Hepatocyte (in vitro differentiated cells): ENCODE measurements around the gene BEAN1. TPM values are rescaled to one million over a fixed set of nuclear protein-coding genes. Genes with fewer than 3 reads are reported as not detected.

Experiments used
- DNase-seq: peaks from one replicate; pipeline ENCODE4 v3.0.0-alpha.2; 2016; ENCODE audit warnings: low spot score
- H2AFZ ChIP-seq: fragments of 200-600 bp; sonication (generic); 2 replicates; pipeline ENCODE4 v1.6.0; 2016; ENCODE audit warnings: antibody characterized with exemption, mild to moderate bottlenecking
- H3K27ac ChIP-seq: fragments of 200-600 bp; sonication (generic); 2 replicates; pipeline ENCODE4 v1.5.1; 2016; ENCODE audit warnings: mild to moderate bottlenecking
- H3K27me3 ChIP-seq: fragments of 200-600 bp; sonication (generic); 2 replicates; pipeline ENCODE4 v1.6.1; 2016
- H3K36me3 ChIP-seq: fragments of 200-600 bp; sonication (generic); replicated peaks from 2 replicates; pipeline ENCODE4 v1.5.1; 2016; ENCODE audit warnings: low read depth; ENCODE audit not compliant: insufficient read depth
- H3K4me1 ChIP-seq: fragments of 200-600 bp; sonication (generic); 2 replicates; pipeline ENCODE4 v1.5.1; 2016; ENCODE audit warnings: mild to moderate bottlenecking, moderate library complexity; ENCODE audit not compliant: insufficient read depth
- H3K4me2 ChIP-seq: fragments of 200-600 bp; sonication (generic); 2 replicates; pipeline ENCODE4 v1.6.0; 2016
- H3K4me3 ChIP-seq: fragments of 200-600 bp; sonication (generic); 2 replicates; pipeline ENCODE4 v1.5.1; 2016; ENCODE audit warnings: mild to moderate bottlenecking
- H3K79me2 ChIP-seq: fragments of 200-600 bp; sonication (generic); 2 replicates; pipeline ENCODE4 v1.6.0; 2017; ENCODE audit warnings: mild to moderate bottlenecking
- H3K9me2 ChIP-seq: fragments of 200-600 bp; sonication (generic); replicated peaks from 2 replicates; pipeline ENCODE4 v1.6.0; 2017; ENCODE audit warnings: mild to moderate bottlenecking; ENCODE audit not compliant: insufficient read depth
- H3K9me3 ChIP-seq: fragments of 200-600 bp; sonication (generic); 2 replicates; pipeline ENCODE4 v1.5.1; 2016; ENCODE audit warnings: low read depth, mild to moderate bottlenecking
- H4K20me1 ChIP-seq: fragments of 200-600 bp; sonication (generic); 2 replicates; pipeline ENCODE4 v1.6.0; 2016; ENCODE audit warnings: mild to moderate bottlenecking; ENCODE audit not compliant: insufficient read depth, poor library complexity, severe bottlenecking
- CTCF ChIP-seq: fragments of 200-600 bp; sonication (generic); IDR thresholded peaks from 2 replicates; pipeline ENCODE4 v1.5.1; 2016; ENCODE audit warnings: antibody characterized with exemption, mild to moderate bottlenecking; ENCODE audit not compliant: poor library complexity
- EZH2 ChIP-seq: fragments of 200-600 bp; sonication (generic); IDR thresholded peaks from 2 replicates; pipeline ENCODE4 v1.6.1; 2016; ENCODE audit warnings: antibody characterized with exemption, mild to moderate bottlenecking, borderline replicate concordance
- EZH2phosphoT487 ChIP-seq: fragments of 200-600 bp; sonication (generic); IDR thresholded peaks from one replicate; pipeline ENCODE4 v1.6.1; 2018; ENCODE audit warnings: antibody characterized with exemption, mild to moderate bottlenecking, low read depth, moderate library complexity; ENCODE audit not compliant: unreplicated experiment, severe bottlenecking
- WGBS: methylation state at CpG from one replicate; pipeline ENCODE4 v1.1.6; 2016; ENCODE audit warnings: low lambda C conversion rate; ENCODE audit errors: missing lambda C conversion rate; 5-methylcytosine and 5-hydroxymethylcytosine counted together
- polyA plus RNA-seq: library from polyadenylated mRNA; unstranded; fragments of >200 nt; fragmentation: Nextera tagmentation; extraction: Ambion mirVana; gene quantifications from 2 replicates; pipeline ENCODE4 v1.2.1, GENCODE V29; 2016
- total RNA-seq: library from RNA; depleted of rRNA; stranded (reverse); fragments of >200 nt; gene quantifications from 2 replicates; pipeline ENCODE4 v1.2.3, GENCODE V29; 2014

Gene BEAN1
- total and polyA plus RNA-seq, 2 experiments from 2014 or later, result 0.63 to 1.8 TPM

- TF ChIP-seq EZH2phosphoT487, result no peak
- TF ChIP-seq CTCF, result no peak
- TF ChIP-seq EZH2, result no peak
- DNase-seq, result no peak
- WGBS, result 86% methylated on average over 2 of the region's 2 CpGs
- Histone ChIP-seq H3K27ac (no peak overlapping the region), H2AFZ (no peak overlapping the region), H3K36me3 (no peaks in the 10 kb centered on the region), H3K27me3 (no peaks in the 10 kb centered on the region), H3K9me2 (no peaks in the 10 kb centered on the region), H3K79me2 (no peaks in the 10 kb centered on the region), H3K9me3 (no peaks in the 10 kb centered on the region), H4K20me1 (no peaks in the 10 kb centered on the region), H3K4me2 (no peak overlapping the region), H3K4me3 (no peak overlapping the region), H3K4me1 (no peaks in the 10 kb centered on the region)
Observed at GRCh38 chr16:66503030-66503429, 75.9 kb downstream of the BEAN1 start.

- TF ChIP-seq EZH2phosphoT487, result no peak
- no peak for TF ChIP-seq EZH2
- no peak for TF ChIP-seq CTCF
- Histone ChIP-seq H3K4me2 (no peak overlapping the region), H3K4me3 (no peak overlapping the region), H3K27ac (no peak overlapping the region), H3K4me1 (no peaks in the 10 kb centered on the region), H3K27me3 (no peaks in the 10 kb centered on the region), H3K9me2 (no peaks in the 10 kb centered on the region), H2AFZ (no peak overlapping the region), H3K79me2 (no peaks in the 10 kb centered on the region), H3K36me3 (no peaks in the 10 kb centered on the region), H4K20me1 (no peaks in the 10 kb centered on the region), H3K9me3 (no peaks in the 10 kb centered on the region)
- DNase-seq, result no peak
- 92% methylated on average over 3 of the region's 3 CpGs for WGBS
Observed at GRCh38 chr16:66503612-66504011, 76.5 kb downstream of the BEAN1 start.

GRCh38 chr16:66507731-66508239 lies 80.7 kb downstream of the BEAN1 start:
- no peak overlapping the region for H2AFZ ChIP-seq
- no peaks in the 10 kb centered on the region for H3K9me2 ChIP-seq
- TF ChIP-seq EZH2phosphoT487 (no peak), EZH2 (no peak)
- H3K9me3 ChIP-seq, result no peaks in the 10 kb centered on the region
- no peak overlapping the region for H3K27ac ChIP-seq
- WGBS, result 86% methylated on average over 4 of the region's 4 CpGs
- H4K20me1 ChIP-seq, result no peaks in the 10 kb centered on the region
- DNase-seq, result no peak
- no peaks in the 10 kb centered on the region for H3K4me1 ChIP-seq
- H3K36me3 ChIP-seq, result no peaks in the 10 kb centered on the region
- no peaks in the 10 kb centered on the region for H3K79me2 ChIP-seq
- no peak overlapping the region for H3K4me3 ChIP-seq
- no peaks in the 10 kb centered on the region for H3K27me3 ChIP-seq
- no peak overlapping the region for H3K4me2 ChIP-seq

- H3K4me1 ChIP-seq, result no peaks in the 10 kb centered on the region
- no peaks in the 10 kb centered on the region for H3K79me2 ChIP-seq
- no peaks in the 10 kb centered on the region for H3K9me2 ChIP-seq
- H3K9me3 ChIP-seq, result no peaks in the 10 kb centered on the region
- no peak overlapping the region for H3K4me2 ChIP-seq
- DNase-seq, result no peak
- no peak overlapping the region for H3K27ac ChIP-seq
- no peak overlapping the region for H2AFZ ChIP-seq
- WGBS, result 95% methylated on average over 7 of the region's 7 CpGs
- H3K4me3 ChIP-seq, result no peak overlapping the region
- TF ChIP-seq EZH2phosphoT487 (no peak), CTCF (no peak), EZH2 (no peak)
- H3K27me3 ChIP-seq, result no peaks in the 10 kb centered on the region
- no peaks in the 10 kb centered on the region for H3K36me3 ChIP-seq
- no peaks in the 10 kb centered on the region for H4K20me1 ChIP-seq
Observed at GRCh38 chr16:66508248-66508913, 81.3 kb downstream of the BEAN1 start.
